Lower lobe of right lung (tissue), 2 donors: Measurements from ENCODE around the gene C1GALT1C1. TPM values are rescaled to one million over a fixed set of nuclear protein-coding genes. Genes with fewer than 3 reads are reported as not detected.

Experiments used
- ATAC-seq, 2 donors: fragments of 200-7000 bp; cut with Tn5 transposase; one replicate each; pipeline ENCODE4 v1.9.1; 2020 to 2022; ENCODE audit warnings: mild to moderate bottlenecking in 2 of 2, moderate library complexity in 2 of 2
- DNase-seq: peaks from one replicate; pipeline ENCODE4 v3.0.0-alpha.2; 2020
- H3K27ac ChIP-seq: fragments of 200-600 bp; one replicate; pipeline ENCODE4 v1.8.0; 2022
- H3K27me3 ChIP-seq: fragments of 200-600 bp; one replicate; pipeline ENCODE4 v1.8.0; 2022; ENCODE audit warnings: low read depth
- H3K36me3 ChIP-seq: fragments of 200-600 bp; one replicate; pipeline ENCODE4 v1.8.0; 2022; ENCODE audit warnings: mild to moderate bottlenecking
- H3K4me1 ChIP-seq: fragments of 200-600 bp; one replicate; pipeline ENCODE4 v1.8.0; 2022
- H3K4me3 ChIP-seq: fragments of 200-600 bp; one replicate; pipeline ENCODE4 v1.8.0; 2022; ENCODE audit warnings: mild to moderate bottlenecking
- H3K9me3 ChIP-seq: fragments of 200-600 bp; one replicate; pipeline ENCODE4 v1.8.0; 2022
- intact Hi-C: fragments of 100-400 bp; cut with DNase I; formaldehyde crosslinking; loops from one replicate; pipeline ENCODE4 v1.11.0; 2022
- total RNA-seq: library from RNA; stranded (reverse); fragmentation: NEBNext Ultra II Directional; extraction: Animal tissue kit (Norgen Biotek cat#: 25700); gene quantifications from one replicate; pipeline ENCODE4 v1.2.1, GENCODE V29; 2021
- TF ChIP-seq, protein P1 (sequence below): fragments of 200-600 bp; IDR thresholded peaks from one replicate; pipeline ENCODE4 v1.8.0; 2022; ENCODE audit warnings: antibody characterized with exemption, mild to moderate bottlenecking
- donor health status: DM: no; HTN: yes; CAD: no; lungs with severe emphysema.

Gene C1GALT1C1
- total RNA-seq, 1 donor from 2014 or later: 21.8 TPM

DNA sequence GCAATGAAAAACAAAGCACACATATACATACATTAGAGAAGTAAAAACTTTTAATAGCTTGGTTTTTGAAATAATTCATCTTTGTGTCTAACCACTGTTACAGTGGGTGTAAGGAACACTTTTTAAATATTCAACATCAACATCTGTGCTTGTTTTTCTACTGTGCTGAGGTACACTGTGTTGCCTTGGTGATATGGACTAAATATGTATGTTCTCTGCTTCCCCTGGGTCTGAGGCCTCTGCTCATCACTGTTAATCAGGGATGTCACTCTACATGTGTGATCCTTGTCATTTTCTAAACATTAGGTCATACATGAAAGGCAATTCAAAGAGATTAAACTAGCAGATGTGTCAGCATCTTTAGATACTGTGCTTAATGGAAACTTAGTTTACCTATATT lies 15.0 kb downstream of the C1GALT1C1 start:
- Histone ChIP-seq H3K27ac (no peak overlapping the region), H3K36me3 (peaks cover 59% of the 10 kb centered on the region), H3K4me1 (no peaks in the 10 kb centered on the region), H3K4me3 (no peak overlapping the region), H3K9me3 (no peaks in the 10 kb centered on the region), H3K27me3 (no peaks in the 10 kb centered on the region)
- DNase-seq (no peak), ATAC-seq (no peak)
- TF ChIP-seq, protein P1, sequence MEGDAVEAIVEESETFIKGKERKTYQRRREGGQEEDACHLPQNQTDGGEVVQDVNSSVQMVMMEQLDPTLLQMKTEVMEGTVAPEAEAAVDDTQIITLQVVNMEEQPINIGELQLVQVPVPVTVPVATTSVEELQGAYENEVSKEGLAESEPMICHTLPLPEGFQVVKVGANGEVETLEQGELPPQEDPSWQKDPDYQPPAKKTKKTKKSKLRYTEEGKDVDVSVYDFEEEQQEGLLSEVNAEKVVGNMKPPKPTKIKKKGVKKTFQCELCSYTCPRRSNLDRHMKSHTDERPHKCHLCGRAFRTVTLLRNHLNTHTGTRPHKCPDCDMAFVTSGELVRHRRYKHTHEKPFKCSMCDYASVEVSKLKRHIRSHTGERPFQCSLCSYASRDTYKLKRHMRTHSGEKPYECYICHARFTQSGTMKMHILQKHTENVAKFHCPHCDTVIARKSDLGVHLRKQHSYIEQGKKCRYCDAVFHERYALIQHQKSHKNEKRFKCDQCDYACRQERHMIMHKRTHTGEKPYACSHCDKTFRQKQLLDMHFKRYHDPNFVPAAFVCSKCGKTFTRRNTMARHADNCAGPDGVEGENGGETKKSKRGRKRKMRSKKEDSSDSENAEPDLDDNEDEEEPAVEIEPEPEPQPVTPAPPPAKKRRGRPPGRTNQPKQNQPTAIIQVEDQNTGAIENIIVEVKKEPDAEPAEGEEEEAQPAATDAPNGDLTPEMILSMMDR: no peak
- intact Hi-C loops: no loop called here

DNA sequence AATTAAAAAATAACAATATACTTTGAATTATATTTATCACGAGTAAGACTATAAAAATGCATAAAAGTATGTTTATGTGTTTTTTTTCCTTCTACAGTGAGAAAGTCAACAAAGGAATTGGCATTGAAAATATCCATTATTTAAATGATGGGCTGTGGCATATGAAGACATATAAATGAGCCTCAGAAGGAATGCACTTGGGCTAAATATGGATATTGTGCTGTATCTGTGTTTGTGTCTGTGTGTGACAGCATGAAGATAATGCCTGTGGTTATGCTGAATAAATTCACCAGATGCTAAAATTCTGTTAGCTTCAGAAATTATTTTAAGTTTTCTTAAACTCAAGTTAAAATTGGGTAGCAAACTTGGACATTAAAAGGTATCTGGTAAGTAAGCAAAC lies 17.8 kb downstream of the C1GALT1C1 start:
- peaks cover 58% of the 10 kb centered on the region for H3K36me3 ChIP-seq

DNA sequence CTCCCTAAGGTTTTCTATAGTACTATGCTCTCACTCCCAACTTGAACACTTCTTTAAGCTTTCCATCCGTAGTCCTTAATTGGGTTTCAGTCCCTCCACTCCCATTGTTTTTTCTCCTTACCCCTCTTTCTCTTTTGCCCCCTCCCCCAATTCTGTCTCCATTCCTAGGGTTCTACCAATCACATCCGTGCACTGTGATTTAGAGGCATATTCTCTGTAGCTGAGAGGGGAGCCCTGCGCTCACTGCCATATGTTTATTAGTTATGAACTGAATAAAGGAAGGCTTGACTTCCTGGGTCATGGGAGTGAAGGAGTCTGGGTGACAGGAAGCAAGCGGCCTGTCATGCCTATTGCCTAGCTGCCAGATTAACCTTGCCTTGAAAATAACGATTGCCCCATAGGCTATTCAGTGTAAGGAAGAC lies 25.5 kb downstream of the C1GALT1C1 start:
- Histone ChIP-seq H3K9me3 (no peaks in the 10 kb centered on the region), H3K27ac (peak overlapping the region; percentile 81), H3K4me1 (peaks cover 9% of the 10 kb centered on the region), H3K4me3 (peak overlapping the region; percentile 69), H3K36me3 (peaks cover 15% of the 10 kb centered on the region), H3K27me3 (no peaks in the 10 kb centered on the region)
- ATAC-seq: peak; percentile 83 to 84
- DNase-seq: no peak
- intact Hi-C loops: no loop called here
- TF ChIP-seq, protein P1: no peak

More for the DNA sequence above, 17.8 kb downstream of the C1GALT1C1 start:
- TF ChIP-seq, protein P1: no peak
- H3K27ac ChIP-seq: no peak overlapping the region
- H3K27me3 ChIP-seq: no peaks in the 10 kb centered on the region
- H3K9me3 ChIP-seq: no peaks in the 10 kb centered on the region
- H3K4me1 ChIP-seq: no peaks in the 10 kb centered on the region
- intact Hi-C loops: no loop called here
- no peak overlapping the region for H3K4me3 ChIP-seq
- DNase-seq (no peak), ATAC-seq (no peak)

- H3K27me3 ChIP-seq: no peaks in the 10 kb centered on the region
- H3K4me3 ChIP-seq: peak within 1 kb of the TSS; percentile 69
- DNase-seq (peak; percentile 88), ATAC-seq (peak; percentile 97 to 99)
- H3K9me3 ChIP-seq: no peaks in the 10 kb centered on the region
- TF ChIP-seq, protein P1: no peak
- peaks cover 11% of the 10 kb centered on the region for H3K36me3 ChIP-seq
- intact Hi-C loops: no loop called here
- peak within 1 kb of the TSS; percentile 81 for H3K27ac ChIP-seq
- peaks cover 9% of the 10 kb centered on the region for H3K4me1 ChIP-seq
These were observed 26.0 kb downstream of the C1GALT1C1 start, which contains the start of gene MCTS1 for GRCh38 chrX:120603707-120604360. TSS of gene MCTS1 (plus strand) at chrX:120604101. CDS start at chrX:120604237, 136 bp downstream.

DNA sequence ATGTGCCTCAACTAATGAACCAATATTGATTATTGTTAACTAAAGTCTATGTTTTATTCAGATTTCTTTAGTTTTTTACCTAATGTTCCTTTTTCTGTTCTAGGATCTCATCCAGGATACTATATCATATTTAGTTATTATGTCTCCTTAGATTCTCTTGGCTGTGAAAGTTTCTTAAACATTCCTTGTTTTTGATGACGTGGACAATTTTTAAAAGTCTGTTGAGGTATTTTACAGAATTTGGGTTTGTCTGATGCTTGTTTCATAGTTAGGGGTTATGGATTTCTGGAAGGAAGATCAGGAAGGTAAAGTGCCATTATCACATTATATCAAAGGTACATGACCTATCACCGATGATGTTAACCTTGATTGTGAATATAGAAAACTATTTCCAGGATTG lies 44.2 kb downstream of the C1GALT1C1 start:
- no peaks in the 10 kb centered on the region for H3K27me3 ChIP-seq
- H3K36me3 ChIP-seq: no peaks in the 10 kb centered on the region
- H3K4me3 ChIP-seq: no peak overlapping the region
- no peaks in the 10 kb centered on the region for H3K4me1 ChIP-seq
- no peaks in the 10 kb centered on the region for H3K9me3 ChIP-seq
- no peak overlapping the region for H3K27ac ChIP-seq
- no peak for ATAC-seq
- no peak for DNase-seq
- intact Hi-C loops: no loop called here
- TF ChIP-seq, protein P1: no peak

Other genes with a start within 250 kb of the C1GALT1C1 start
- 156 TPM for gene LAMP2, start 160.8 kb downstream of the C1GALT1C1 start, total RNA-seq
- gene CUL4B, start 69.1 kb downstream of the C1GALT1C1 start, total RNA-seq: 37.3 TPM
- gene MCTS1, start 26.0 kb downstream of the C1GALT1C1 start, total RNA-seq: 30.0 TPM
- not detected for gene CT47B1, start 245.8 kb upstream of the C1GALT1C1 start, total RNA-seq